T-helper 2 cell treated with Interferon-gamma antibody and Interleukin-4, amounts not matched to agents 100 ng/mL and 5 ng/mL, for 36 hours (primary cell): ENCODE results near the gene GPSM1. TPM values are rescaled to one million over a fixed set of nuclear protein-coding genes. Genes with fewer than 3 reads are reported as not detected.

ENCODE experiments used
- intact Hi-C: fragments of 100-400 bp; cut with micrococcal nuclease; formaldehyde crosslinking; loops from one replicate; pipeline ENCODE4 v1.15.1; 2023
- total RNA-seq: library from RNA; stranded (reverse); gene quantifications from 2 replicates; pipeline ENCODE4 v1.2.3, GENCODE V29; 2022

GPSM1 gene
- total RNA-seq, 1 donor from 2014 or later, result 11.4 TPM

DNA sequence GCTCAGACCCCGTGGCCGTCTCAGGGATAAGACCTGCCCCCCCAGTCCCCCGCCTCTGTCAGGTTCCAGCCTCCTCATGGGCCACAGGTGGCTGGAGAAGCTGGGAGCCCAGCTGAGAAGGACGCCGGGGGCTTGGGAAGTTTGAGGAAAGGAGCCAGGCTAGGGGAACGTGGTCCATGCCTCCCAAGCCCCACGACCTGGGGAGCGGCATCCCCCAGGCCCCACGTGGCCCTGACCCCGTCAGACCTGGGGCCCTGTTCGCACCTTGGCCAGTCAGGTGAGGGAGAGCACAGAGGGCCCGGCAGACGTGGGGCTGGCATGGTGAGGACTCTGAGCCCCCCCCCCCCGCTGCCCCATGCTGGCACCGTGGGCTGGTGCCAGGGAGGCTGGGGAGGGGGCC, 3.7 kb downstream of the GPSM1 start:
- intact Hi-C loops, result no loop called here

DNA sequence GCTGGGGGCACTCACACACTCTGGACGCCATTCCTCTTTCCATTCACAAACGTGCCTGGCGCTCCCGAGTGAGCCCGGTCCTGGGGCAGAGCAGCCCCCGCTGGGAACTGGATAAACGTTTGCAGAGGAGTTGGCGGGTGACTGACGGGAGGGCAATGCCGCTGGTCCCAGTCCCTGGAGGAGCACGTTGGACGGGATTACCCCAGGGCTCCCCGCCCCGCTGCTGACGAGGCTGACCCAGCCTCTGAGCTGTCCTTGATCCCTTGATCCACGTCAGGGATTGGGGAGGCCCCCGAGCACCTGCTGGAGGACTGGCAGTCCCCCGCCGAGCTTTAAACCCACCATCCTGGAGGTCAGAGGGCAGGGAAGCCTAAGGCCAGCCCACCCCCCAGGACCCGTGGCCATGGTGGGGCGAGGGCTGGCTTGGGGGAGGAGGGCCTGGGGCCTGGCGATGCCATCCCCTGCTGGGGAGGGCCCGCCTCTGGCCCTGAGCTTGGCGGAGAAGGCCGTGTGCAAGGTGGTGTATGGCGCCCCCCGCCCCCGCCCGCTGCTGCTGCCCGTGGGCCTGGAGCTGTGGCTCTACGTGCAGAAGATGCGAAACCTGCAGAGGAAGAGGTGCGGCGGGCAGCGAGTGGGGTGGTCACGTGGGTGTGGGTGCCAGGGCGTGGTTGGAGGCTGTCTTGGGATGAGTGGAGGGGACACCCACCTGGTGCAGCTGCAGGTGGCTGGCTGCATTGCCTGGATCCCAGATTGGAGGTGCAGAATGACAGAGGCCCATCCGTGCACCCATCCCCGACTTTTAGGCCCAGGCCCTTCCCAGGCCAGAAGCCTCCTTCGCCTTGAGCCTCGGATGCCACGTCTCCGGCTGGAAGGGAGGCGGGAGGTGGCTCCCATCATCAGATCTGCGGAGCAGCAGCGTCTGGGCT, 4.5 kb downstream of the GPSM1 start:
- intact Hi-C loops, result no loop called here

DNA sequence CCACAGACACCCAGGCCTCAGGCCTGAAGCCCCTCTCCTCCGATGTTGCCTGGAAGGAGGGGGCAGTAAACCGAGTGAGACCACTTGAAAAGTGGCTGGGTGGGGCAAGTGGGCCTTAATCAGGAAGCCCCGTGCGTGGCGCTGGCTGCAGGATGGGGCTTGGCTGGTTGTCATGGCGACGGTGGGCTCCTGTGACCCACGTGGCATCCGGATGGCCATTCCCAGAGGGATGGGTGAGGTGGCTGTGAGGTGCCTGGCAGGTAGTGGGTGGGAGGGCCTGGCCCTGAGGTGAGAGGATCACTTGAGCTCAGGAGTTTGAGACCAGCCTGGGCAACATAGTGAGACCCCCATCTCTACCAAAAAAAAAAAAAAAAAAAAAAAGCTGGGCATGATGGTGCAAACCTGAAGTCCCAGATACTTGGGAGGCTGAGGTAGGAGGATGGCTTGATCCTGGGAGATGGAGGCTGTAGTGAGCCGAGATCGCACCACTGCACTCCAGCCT, 5.2 kb downstream of the GPSM1 start:
- intact Hi-C loops, result no loop called here

DNA sequence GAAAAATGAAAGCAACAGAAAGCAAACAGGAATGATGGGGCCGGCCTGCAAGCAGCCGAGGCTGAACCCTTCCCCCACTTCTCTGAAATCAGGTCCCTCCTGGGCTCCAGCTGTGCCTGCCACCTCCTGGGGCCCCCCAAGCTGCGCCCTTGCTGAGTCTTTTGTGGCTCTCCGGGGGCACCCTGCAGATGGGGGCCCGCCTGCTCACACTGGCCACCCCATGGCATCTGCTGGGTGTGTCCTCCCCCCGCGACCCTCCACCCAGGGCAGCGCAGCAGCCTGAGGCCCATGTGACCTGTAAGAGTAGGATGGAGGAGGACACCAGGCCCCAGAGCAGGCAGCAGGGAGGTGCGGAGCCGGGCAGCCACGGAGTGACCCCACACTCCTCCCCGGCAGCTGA, 5.7 kb downstream of the GPSM1 start:
- intact Hi-C loops, result no loop called here

DNA sequence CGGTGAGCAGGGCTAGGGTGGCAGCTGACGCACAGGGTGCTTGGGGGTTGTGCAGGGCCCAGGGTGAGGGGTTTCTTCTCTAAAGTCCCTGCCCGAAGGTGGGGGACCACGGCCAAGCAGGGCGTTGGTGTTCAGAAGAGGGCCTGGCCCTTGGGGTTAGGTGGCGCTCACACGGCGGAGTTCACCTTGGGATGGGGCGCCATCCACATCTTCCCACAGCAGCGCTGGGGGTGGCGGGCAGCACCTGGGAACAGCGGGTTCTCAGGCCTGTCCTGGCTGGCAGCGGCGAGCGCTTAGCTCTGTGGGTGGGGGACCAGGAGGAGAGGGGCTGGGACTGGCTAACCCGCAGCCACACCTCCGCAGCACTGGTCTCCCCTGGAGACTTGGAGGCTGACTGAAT, 6.1 kb downstream of the GPSM1 start:
- intact Hi-C loops, result no loop called here

DNA sequence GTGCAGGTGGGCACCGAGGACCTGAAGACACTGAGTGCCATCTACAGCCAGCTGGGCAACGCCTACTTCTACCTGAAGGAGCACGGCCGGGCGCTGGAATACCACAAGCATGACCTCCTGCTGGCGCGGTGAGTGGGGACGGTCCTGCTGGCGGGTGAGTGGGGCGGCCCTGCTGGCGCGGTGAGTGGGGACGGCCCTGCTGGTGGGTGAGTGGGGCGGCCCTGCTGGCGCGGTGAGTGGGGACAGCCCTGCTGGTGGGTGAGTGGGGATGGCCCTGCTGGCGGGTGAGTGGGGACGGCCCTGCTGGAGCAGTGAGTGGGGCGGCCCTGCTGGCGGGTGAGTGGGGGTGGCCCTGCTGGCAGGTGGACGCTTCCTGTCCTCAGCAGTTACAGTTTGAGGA, 7.2 kb downstream of the GPSM1 start:
- intact Hi-C loops, result no loop called here

DNA sequence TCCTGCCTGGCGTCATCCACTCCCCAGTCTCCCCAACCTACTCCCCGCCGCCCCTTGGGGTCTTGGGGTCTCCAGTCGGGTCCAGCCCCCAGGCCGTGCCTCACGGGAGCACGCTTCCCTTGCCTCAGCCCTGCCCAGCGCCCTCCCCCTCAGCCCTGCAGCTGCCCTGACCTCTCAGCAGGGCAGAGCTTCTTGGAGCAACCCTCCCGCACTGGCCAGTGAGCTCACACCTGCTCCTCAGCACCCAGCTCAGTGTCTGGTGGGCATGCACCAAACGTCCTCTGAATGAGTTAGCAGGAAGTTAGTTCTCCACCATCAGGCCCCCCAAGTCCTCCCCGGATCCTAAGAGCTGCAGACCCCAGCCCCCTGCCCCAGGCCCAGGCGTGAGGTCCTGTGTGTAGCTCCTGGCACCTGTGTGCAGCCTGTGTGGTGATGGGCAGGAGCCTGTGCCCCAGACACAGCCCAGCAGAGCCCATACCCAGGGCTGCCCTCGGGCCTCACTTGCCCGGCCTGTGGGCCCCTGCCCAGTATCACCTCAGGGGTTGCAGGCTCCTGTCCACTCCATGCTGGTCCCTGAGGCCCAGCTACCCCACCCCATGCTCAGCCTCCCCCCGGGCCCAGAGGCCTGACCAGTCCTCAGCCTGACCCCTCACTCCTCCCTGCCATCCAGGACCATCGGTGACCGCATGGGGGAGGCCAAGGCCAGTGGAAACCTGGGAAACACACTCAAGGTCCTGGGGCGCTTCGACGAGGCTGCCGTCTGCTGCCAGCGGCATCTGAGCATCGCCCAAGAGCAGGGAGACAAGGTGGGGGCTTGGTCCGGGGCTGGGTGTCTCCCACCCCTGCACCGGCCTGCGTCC, 8.2 kb downstream of the GPSM1 start:
- intact Hi-C loops, result no loop called here

DNA sequence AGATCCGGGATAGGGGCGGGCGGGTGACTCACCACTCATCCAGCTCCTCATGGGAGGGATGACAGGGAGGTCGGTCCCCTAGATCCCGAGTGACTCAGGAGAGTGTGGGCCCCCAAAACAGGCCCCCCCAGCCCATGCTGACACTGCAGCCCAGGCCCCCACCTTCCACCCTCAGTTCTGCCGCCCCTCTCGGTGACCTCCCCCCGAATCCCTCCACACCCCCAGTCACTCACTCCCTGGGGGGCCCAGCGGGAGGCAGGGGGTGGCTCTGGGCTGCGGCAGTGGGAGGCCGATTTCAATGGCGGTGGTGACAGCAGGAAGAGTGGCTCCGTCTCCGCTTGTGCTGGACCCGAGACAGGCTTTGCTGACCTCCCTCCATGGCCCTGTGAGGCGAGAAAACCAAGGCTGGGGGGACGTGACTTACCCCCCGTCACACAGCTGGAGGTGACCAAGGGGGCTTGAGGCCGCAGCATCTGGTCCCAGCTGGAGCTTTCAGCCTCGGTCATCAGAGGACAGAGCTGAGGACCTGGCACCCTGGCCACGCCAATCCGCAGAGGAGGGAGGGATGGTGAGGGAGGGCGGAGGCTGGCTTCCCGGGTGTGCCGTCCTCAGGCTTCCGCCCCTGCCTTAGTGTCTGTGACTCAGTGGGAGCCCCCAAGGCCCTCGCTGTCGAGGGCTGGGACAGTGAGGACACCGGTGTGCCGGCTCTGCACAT, 9.0 kb downstream of the GPSM1 start:
- intact Hi-C loops, result no loop called here

DNA sequence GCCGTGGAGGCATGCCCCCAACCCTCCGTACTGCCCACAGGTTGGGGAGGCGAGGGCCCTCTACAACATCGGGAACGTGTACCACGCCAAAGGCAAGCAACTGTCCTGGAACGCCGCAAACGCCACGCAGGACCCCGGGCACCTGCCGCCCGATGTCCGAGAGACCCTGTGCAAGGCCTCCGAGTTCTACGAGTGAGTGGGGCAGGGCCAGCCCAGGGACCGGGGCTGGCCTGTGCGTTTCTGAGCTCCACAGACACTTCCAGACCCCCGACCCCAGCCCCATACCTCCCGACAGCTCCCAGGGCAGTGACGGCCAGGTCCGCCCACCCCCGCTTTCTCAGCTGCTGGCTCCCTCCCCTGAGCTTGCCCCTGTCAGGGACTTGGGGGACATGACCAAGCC, 9.5 kb downstream of the GPSM1 start:
- intact Hi-C loops, result no loop called here

DNA sequence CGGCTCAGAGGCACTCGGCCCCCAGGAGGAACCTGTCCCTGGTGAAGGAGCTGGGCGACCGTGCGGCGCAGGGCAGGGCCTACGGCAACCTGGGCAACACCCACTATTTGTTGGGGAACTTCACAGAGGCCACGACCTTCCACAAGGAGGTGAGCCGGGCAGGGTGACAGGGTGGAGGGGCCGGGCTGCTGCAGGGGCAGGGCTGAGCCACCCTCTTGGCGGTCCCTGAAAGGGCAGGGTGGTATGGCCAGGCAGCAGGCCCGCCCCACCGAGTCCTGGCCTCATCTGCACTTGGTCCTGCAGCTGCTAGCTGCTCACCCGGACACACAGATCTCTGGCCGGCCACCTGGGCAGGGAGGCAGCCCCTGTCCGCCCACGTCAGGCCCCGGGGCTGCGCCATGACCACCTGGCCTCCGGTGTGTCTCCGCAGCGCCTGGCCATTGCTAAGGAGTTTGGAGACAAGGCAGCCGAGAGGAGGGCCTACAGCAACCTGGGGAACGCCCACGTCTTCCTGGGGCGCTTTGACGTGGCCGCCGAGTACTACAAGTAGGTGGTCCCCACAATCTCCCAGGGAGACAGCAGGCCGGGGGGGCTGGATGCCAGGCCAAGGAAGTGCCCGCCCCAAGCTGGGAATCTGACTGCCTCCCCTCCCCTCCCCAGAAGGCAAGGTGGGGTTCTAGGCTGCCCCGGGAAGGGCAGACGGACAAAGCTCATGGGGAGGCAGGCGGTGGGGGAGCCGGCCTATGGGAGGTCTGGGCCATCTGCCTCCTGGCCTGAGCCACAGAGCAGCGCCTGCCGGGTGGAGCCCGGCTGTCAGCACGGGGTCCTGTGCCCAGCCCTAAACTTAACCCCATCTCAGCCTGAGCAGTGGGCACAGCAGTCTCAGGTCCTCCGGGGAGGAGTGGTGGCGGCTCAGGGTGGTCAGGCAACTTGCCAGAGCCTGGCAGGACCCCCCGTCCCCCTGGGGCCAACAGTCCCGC, 10.4 kb downstream of the GPSM1 start:
- intact Hi-C loops, result no loop called here

DNA sequence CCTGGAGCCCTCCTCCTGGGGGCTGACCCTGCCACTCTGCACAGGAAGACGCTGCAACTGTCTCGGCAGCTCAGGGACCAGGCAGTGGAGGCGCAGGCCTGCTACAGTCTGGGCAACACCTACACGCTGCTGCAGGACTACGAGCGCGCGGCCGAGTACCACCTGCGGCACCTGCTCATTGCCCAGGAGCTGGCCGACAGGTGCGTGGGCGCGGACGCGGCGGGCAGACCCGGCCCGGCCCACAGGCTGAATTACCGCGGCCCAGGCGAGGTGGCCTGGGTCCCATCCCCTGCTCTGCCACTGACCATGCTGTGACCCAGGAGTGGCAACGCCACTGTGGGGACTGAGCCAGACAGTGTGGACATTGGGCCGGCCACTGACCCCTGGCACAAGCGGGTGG, 11.2 kb downstream of the GPSM1 start:
- intact Hi-C loops, result no loop called here

DNA sequence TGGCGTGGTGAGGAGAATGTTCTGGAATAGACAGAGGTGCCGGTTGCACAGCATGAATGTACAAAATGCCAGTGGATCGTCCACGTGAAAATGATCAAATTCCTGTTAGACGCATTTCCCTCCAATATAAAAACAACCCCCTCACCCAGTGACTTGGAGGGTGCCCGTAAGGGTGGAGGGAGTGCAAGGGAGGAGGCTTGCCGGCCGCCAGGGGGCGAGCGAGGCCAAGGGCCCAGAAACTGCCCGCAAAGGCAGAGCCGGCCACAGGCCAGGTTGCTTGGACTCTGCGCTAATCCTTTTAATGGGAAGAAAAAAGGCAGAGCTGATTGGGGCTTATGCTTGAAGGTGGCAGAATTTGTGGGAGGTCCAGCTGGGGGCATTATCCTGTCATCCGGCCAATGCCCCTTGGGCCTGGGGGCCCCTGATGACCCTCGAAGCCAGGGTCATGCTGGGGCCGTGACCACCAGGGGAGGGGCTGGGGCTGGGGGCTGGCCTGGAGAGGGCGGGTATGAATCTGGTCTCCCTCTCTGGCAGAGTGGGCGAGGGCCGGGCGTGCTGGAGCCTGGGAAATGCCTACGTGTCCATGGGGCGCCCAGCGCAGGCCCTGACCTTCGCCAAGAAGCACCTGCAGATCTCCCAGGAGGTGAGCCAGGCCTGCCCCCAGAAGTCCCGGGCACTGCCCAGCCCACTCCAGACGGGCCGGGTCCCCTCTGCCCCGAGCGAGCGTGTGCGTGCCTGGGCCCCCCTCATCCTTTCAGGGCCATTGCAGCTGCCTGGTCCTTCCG, 12.0 kb downstream of the GPSM1 start:
- intact Hi-C loops, result no loop called here

DNA sequence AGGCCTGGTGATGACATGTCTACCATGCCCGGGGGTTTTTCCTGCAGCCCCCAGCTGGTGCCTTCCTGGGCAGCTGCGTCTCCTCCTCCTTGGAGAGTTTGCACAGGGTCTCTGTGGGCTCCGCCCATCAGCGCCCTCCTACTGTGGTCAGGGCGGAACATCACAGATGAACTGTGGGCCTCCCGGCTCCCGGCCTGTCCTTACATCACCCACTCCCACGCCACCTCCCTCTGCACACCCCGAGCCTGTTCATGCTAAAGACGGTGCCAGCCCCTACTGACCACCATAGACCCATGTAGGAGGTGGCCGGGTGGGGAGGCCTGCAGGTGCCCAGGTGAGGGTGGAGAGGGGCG, 12.6 kb downstream of the GPSM1 start:
- intact Hi-C loops, result no loop called here

DNA sequence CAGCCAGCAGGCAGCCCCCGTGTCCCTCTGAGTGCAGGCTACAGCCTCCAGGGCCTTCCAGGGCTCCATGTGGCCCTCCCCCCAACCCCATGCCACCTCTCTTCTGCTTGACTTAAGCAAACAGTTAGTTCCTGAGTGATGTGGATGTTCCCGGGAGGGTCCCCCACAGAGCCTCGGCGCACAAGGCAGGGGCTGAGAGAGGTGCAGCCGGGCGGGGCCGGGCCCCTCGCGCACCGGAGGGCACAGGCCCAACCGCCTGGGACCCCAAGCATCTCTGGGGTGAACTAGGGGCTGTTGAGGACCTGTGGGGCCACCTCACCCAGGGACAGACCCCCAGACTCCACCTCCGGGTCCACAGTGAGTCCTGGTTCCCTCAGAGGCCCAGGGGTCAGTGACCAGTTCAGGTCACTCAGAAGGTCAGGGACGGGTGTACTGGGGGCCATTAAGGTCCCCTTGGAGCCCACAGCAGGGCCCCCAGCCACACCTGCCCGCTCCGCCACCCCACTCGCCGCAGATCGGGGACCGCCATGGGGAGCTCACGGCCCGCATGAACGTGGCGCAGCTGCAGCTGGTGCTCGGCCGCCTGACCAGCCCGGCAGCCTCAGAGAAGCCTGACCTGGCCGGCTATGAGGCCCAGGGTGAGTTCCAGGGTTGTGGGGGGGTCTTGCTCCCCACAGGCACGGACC, 13.2 kb downstream of the GPSM1 start:
- intact Hi-C loops, result no loop called here

DNA sequence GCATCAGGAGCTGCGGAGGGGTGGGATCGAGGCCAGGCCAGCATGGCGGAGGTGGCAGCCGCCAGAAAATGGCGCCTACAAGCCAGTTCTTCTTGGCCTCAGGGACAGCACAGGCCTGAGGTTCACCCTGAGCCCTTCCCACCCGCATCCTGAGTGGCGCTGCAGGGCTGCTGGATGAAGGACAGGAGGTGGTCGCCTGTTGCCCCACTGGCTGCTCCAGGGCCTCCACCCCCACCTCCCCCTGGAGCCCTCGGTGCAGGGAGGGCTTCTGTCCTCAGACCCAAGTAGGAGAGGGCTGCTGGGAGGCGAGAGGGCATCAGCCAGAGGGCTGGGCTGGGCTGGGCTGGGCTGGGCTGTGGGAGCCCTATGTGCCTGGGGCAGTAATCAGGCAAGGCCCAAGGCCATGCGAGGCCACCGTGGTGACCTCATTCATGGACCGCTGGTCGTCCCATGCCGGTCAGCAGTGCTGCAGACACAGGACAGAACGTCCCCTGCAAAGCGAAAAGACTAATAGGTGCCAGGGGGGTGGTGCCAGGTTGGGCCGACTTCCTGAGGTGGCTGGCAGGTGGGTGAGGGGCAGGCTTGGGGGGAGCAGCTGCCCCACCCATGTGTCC, 13.8 kb downstream of the GPSM1 start:
- intact Hi-C loops, result no loop called here

DNA sequence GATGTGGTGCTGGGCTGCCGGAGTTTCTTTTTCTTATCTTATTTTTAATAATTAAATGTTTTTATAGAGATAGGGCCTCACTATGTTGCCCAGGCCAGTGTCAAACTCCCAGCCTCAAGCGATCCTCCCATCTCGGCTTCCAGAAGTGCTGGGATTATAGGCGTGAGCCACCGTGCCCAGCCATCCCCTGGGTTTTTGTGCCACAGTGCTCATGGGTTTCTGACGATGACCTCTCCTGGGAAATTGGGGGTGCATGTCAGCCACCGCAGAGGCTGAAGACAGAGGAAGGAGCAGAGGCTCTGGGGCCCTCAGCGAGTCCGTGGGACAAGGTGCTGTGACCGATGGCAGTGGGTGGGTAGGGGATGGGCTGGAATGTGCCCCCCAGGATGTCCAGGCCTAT, 14.4 kb downstream of the GPSM1 start:
- intact Hi-C loops, result loop anchor here (2.0 kb wide), 1 partner anchor 21 kb away; the partner anchor contains the start of gene DNLZ

DNA sequence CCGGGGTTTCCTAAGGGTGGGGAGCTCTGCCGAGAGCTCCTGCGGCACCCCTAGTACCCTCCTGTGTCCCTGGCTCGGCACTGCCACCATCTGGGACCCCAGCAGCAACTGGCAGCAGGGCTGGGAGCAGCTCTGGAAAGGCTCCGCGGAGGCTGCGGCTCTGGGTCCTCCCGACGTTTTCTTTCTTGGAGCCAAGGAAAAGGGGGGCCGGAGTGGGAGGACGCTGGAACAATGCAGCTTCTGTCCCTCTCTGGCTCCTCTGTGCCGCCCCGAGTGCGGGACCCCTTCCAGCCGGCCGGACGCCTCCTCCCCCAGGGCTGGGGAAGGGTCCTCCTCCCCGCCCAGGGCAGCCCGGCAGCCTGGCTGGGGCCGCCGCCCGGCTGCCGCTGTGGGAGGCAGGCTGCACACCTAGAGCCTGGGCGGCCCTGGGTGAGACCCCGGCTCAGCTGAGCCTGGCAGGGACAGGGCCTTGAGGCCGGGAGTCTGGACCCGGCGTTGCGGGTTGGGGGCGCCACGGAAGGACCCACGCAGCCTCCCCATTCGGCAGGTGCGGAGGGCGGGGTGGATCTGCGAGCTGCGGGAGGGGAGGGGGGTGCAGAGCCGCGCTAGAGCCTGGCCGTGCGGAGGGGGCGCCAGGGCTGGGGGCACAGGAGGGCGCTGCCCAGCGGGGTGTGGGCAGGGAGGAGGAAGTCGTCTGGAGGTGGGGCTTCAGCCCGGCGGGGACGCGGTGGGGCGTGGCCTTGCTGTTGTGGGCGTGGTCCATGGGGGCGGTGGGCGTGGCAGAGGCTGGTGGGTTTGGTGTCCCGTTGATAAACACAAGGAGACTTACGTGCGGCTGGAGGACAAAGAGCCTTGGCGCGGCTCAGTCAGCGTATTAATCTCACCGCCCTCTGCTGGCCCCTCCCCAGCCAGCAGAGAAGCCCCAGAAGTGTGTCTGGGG, 15.1 kb downstream of the GPSM1 start:
- intact Hi-C loops, result loop anchor here (2.0 kb wide), 1 partner anchor 20 kb away; the partner anchor contains the start of gene DNLZ
